ENCODE data around the gene CWF19L1. TPM values are rescaled to one million over a fixed set of nuclear protein-coding genes. Genes with fewer than 3 reads are reported as not detected.

The CWF19L1 gene
- total RNA-seq, 2 experiments from 2014 or later, result 47.8 to 51.0 TPM

- H3K79me2 ChIP-seq (ENCODE audit: insufficient read depth, low read depth, low read length), result no peaks in the 10 kb centered on the region
- no peak overlapping the region for H3K27ac ChIP-seq (ENCODE audit: low read depth, low read length, poor library complexity, severe bottlenecking)
- intact Hi-C loops (cut with micrococcal nuclease; ENCODE audit: unreplicated experiment), result no loop called here
- no peaks in the 10 kb centered on the region for H3K9me3 ChIP-seq (ENCODE audit: low read length)
- no peak for DNase-seq (ENCODE audit: low spot score)
- H3K36me3 ChIP-seq (ENCODE audit: insufficient read depth, low read length), result no peaks in the 10 kb centered on the region
- no peaks in the 10 kb centered on the region for H3K4me1 ChIP-seq (ENCODE audit: insufficient read depth, low read length, poor library complexity, severe bottlenecking)
- no peak for TF ChIP-seq EZH2phosphoT487 (IDR thresholded peaks at IDR 0.05; ENCODE audit: borderline replicate concordance, low read depth, low read length)
- TF ChIP-seq CTCF (conservative IDR thresholded peaks at IDR 0.05; ENCODE audit: low read length), result no peak
- no peak overlapping the region for H3K4me2 ChIP-seq (ENCODE audit: low read length)
- ChIA-PET CTCF (ENCODE audit: unreplicated experiment) (no interaction called here), POLR2A (no interaction called here)
- H3K4me3 ChIP-seq (ENCODE audit: low read depth, low read length, poor library complexity, severe bottlenecking), result no peak overlapping the region
- H4K20me1 ChIP-seq (ENCODE audit: insufficient read depth, low read length), result no peaks in the 10 kb centered on the region
- H3K9me2 ChIP-seq (ENCODE audit: insufficient read depth, low read length), result no peaks in the 10 kb centered on the region
- no TSS peak for BruUV-seq (replicated peaks)
- H2AFZ ChIP-seq (ENCODE audit: low read length), result no peak overlapping the region
Measured at GRCh38 chr10:100311298-100311697, 43.9 kb upstream of the CWF19L1 start.

- no peak overlapping the region for H3K4me2 ChIP-seq (ENCODE audit: low read length)
- BruUV-seq (replicated peaks), result no TSS peak
- H3K4me3 ChIP-seq (ENCODE audit: low read depth, low read length, poor library complexity, severe bottlenecking), result no peak overlapping the region
- no peak overlapping the region for H3K27ac ChIP-seq (ENCODE audit: low read depth, low read length, poor library complexity, severe bottlenecking)
- intact Hi-C loops (cut with micrococcal nuclease; ENCODE audit: unreplicated experiment), result loop anchor here (10.0 kb wide), 2 partner anchors 463 to 567 kb away; no protein-coding TSS in a partner anchor
- H3K9me3 ChIP-seq (ENCODE audit: low read length), result no peaks in the 10 kb centered on the region
- H3K79me2 ChIP-seq (ENCODE audit: insufficient read depth, low read depth, low read length), result no peaks in the 10 kb centered on the region
- H2AFZ ChIP-seq (ENCODE audit: low read length), result no peak overlapping the region
- no peaks in the 10 kb centered on the region for H3K36me3 ChIP-seq (ENCODE audit: insufficient read depth, low read length)
- H4K20me1 ChIP-seq (ENCODE audit: insufficient read depth, low read length), result no peaks in the 10 kb centered on the region
- TF ChIP-seq EZH2phosphoT487 (IDR thresholded peaks at IDR 0.05; ENCODE audit: borderline replicate concordance, low read depth, low read length), result no peak
- no peak for DNase-seq (ENCODE audit: low spot score)
- no peaks in the 10 kb centered on the region for H3K9me2 ChIP-seq (ENCODE audit: insufficient read depth, low read length)
- ChIA-PET CTCF (ENCODE audit: unreplicated experiment) (no interaction called here), POLR2A (interaction anchor here (1.1 kb wide), 1 partner anchor 19 kb away, joined by 4 read pairs; no protein-coding TSS in a partner anchor)
- H3K4me1 ChIP-seq (ENCODE audit: insufficient read depth, low read length, poor library complexity, severe bottlenecking), result no peaks in the 10 kb centered on the region
Measured at GRCh38 chr10:100307684-100308083, 40.2 kb upstream of the CWF19L1 start.

GRCh38 chr10:100306861-100307260 lies 39.4 kb upstream of the CWF19L1 start:
- Histone ChIP-seq H3K9me3 (ENCODE audit: low read length) (no peaks in the 10 kb centered on the region), H4K20me1 (ENCODE audit: insufficient read depth, low read length) (no peaks in the 10 kb centered on the region), H3K36me3 (ENCODE audit: insufficient read depth, low read length) (no peaks in the 10 kb centered on the region), H3K79me2 (ENCODE audit: insufficient read depth, low read depth, low read length) (no peaks in the 10 kb centered on the region), H3K27ac (ENCODE audit: low read depth, low read length, poor library complexity, severe bottlenecking) (no peak overlapping the region), H3K4me3 (ENCODE audit: low read depth, low read length, poor library complexity, severe bottlenecking) (no peak overlapping the region), H3K9me2 (ENCODE audit: insufficient read depth, low read length) (no peaks in the 10 kb centered on the region), H2AFZ (ENCODE audit: low read length) (no peak overlapping the region), H3K4me1 (ENCODE audit: insufficient read depth, low read length, poor library complexity, severe bottlenecking) (no peaks in the 10 kb centered on the region), H3K4me2 (ENCODE audit: low read length) (no peak overlapping the region)
- no peak for TF ChIP-seq EZH2phosphoT487 (IDR thresholded peaks at IDR 0.05; ENCODE audit: borderline replicate concordance, low read depth, low read length)
- no peak for TF ChIP-seq CTCF (conservative IDR thresholded peaks at IDR 0.05; ENCODE audit: low read length)
- CTCF ChIA-PET (ENCODE audit: unreplicated experiment), result no interaction called here
- no peak for DNase-seq (ENCODE audit: low spot score)
- POLR2A ChIA-PET, result interaction anchor here (1.1 kb wide), 1 partner anchor 20 kb away, joined by 4 read pairs; no protein-coding TSS in a partner anchor
- intact Hi-C loops (cut with micrococcal nuclease; ENCODE audit: unreplicated experiment), result loop anchor here (10.0 kb wide), 2 partner anchors 462 to 568 kb away; no protein-coding TSS in a partner anchor
- BruUV-seq (replicated peaks), result no TSS peak
